Suprapubic skin (tissue), 3 donors: ENCODE results near the gene PCDHB8.
"Not testable (repeated sequence)": the region's sequence is repeated elsewhere in the genome, so short reads cannot be mapped to it uniquely, and the experiment has no call there.

Source experiments
- CTCF ChIP-seq, 2 donors: fragments of 200-600 bp in 1 of 2; fragments of 450-650 bp in 1 of 2; sonication (generic) in 1 of 2; IDR thresholded peaks; one replicate each; pipeline ENCODE4 v1.5.1; 2016 to 2019; ENCODE audit warnings: antibody characterized with exemption in 2 of 2, mild to moderate bottlenecking in 1 of 2, moderate library complexity in 1 of 2
- EP300 ChIP-seq: sonication (generic); formaldehyde crosslinking; IDR thresholded peaks from one replicate; pipeline ENCODE4 v1.6.1; 2017; ENCODE audit warnings: antibody characterized with exemption
- POLR2A ChIP-seq, 2 donors: fragments of 450-650 bp; IDR thresholded peaks; one replicate each; pipeline ENCODE4 v1.6.1; 2017; ENCODE audit warnings: antibody characterized with exemption in 2 of 2, mild to moderate bottlenecking in 2 of 2, moderate library complexity in 2 of 2

- TF ChIP-seq CTCF (IDR thresholded peaks at IDR 0.05); POLR2A (IDR thresholded peaks at IDR 0.05); EP300: not testable (repeated sequence)
These were observed 38.4 kb downstream of the PCDHB8 start for GRCh38 chr5:141216035-141216434.
